ENCODE results near the gene MSI2. TPM values are rescaled to one million over a fixed set of nuclear protein-coding genes. Genes with fewer than 3 reads are reported as not detected.

MSI2 gene
- total and polyA plus RNA-seq, 5 experiments from 2014 or later = 2.5 to 136 (median 4.9) TPM

DNA sequence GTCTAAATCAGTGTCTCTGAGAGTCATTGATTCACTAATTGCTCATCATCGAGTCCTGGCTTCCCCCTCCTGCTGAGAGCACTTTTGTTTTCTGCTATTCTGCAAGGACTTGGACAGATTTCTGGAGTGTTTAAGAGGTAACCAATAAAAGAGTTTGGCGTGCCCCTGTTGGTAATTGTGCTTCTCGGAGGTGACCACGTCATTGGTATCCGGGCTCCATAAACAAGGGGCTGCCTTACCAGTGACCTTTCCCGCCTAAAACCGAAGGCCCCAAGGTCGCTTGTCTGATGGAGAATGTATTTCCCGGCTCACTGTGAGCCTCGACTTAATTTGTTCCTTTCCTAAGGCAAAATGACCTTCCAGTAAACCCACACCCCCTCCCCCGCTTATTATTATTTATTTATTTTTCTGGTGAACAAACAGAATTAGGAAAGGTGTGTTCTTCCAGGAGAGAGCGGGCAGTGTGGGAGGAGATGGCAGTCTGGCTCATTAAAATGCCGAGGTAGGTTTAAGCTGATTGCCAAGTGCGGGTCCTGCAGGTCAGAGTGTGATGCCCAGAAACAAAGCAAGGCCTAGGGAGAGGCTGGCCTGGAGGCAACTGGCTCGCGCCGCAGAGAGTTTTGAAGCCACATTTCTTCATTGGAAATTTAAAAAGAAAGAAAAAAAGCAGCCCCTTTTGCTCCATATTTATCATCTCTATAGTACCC is 30.2 kb downstream of the MSI2 start:
- no peaks in the 10 kb centered on the region for H3K9me3 Mint-ChIP-seq
- peaks cover 0 to 41% (median 0%) of the 10 kb centered on the region in 3 donors for H3K36me3 Mint-ChIP-seq
- H3K27ac Mint-ChIP-seq = peak overlapping the region in 2 of 10 donors; percentile 69 to 86
- H3K4me1 Mint-ChIP-seq = peaks cover 38 to 83% (median 76%) of the 10 kb centered on the region in 4 donors
- no peaks in the 10 kb centered on the region for H3K27me3 Mint-ChIP-seq
- DNase-seq (no peak), ATAC-seq (no peak)
- H3K4me3 Mint-ChIP-seq = peak overlapping the region in 5 of 10 donors; percentile 20 to 72 (median 63)
- POLR2A ChIA-PET = no interaction called here

DNA sequence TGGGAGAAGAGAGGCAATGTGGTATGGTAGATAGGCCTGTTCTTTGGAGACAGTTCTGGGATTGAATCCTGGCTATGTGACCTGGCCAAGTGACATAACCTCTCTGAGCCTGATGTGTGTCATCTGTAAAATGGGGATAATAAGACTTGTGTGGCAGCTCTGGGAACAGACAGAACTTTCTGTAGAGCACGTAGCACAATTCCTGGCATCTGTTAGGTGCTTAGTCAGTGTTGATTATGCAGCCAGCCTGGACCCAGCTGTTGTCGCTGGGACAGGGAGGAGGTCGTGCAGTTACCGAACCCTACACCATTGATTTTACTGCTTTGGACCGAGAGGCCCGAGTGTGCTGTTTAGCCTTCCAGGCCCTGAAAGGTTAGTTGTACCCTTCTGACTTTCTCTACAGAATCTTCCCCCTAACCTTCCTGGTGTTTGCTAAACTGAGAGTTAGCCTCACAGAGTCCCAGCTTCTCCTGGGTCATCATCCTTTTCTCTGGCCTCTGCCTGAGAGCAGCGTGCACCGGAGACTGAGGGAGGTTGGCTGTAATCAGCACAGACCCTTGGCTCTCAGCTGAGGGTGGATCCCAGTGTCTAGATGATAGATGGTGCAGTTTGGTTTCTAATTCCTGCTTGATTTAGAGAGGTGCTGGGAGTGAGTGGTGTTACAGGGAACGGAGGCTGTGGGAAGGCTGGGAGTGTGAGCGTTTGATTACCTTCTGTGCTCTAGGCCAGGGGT is 31.9 kb downstream of the MSI2 start:
- Mint-ChIP-seq H3K27ac (peak overlapping the region in 7 of 10 donors; percentile 13 to 87 (median 49)), H3K27me3 (no peaks in the 10 kb centered on the region), H3K4me1 (peaks cover 35 to 77% (median 71%) of the 10 kb centered on the region in 4 donors), H3K9me3 (no peaks in the 10 kb centered on the region), H3K4me3 (peak overlapping the region in 1 of 10 donors; percentile 6), H3K36me3 (peaks cover 0 to 39% (median 0%) of the 10 kb centered on the region in 3 donors)
- POLR2A ChIA-PET = interaction anchor here (0.6 kb wide), 1 partner anchor 1906 kb away, joined by 5 read pairs; no protein-coding TSS in a partner anchor
- no peak for ATAC-seq
- no peak for DNase-seq

DNA sequence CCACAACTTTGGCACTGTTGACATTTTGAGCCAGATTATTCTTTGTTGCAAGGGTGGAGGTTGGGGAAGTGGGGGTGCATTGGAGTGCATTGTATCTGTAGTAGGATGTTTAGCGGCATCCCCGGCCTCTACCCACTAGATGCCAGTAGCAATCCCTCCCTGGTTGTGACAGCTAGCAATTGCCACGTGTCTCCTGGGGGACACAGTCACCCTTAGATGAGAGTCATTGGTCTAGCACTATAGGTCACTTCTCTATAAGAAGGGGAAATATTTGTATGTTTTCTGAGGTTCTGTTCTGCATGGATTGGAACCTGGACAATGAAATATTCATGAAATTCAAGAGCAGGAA is 32.4 kb downstream of the MSI2 start:
- Mint-ChIP-seq H3K36me3 (peaks cover 0 to 35% (median 0%) of the 10 kb centered on the region in 3 donors), H3K4me1 (peaks cover 30 to 72% (median 65%) of the 10 kb centered on the region in 4 donors), H3K27ac (peak overlapping the region in 5 of 10 donors; percentile 13 to 87 (median 25)), H3K4me3 (peak overlapping the region in 1 of 10 donors; percentile 6), H3K9me3 (no peaks in the 10 kb centered on the region), H3K27me3 (no peaks in the 10 kb centered on the region)
- DNase-seq (no peak), ATAC-seq (no peak)
- POLR2A ChIA-PET = interaction anchor here (0.7 kb wide), 1 partner anchor 559 kb away, joined by 3 read pairs; no protein-coding TSS in a partner anchor

DNA sequence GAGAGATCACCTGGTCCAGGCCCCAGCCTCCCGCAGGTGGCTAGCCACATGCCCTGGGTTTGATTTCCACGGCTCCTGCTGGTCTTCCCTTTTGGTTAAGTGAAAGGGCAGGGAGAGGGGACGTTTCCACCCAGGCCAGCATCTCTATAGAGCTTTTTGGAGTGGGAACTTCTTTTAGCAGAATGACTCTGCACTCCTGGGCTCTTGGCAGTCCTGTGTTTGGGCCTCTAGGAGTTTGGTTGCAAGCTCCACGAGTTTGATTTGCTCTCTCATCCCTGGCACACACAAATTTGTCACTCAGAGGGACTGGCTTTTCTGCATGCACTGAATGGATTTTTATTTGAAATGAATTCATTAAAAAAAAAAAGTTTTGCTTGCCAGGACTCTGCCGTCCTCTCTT is 32.8 kb downstream of the MSI2 start:
- H3K9me3 Mint-ChIP-seq = no peaks in the 10 kb centered on the region
- POLR2A ChIA-PET = interaction anchor here (0.7 kb wide), 1 partner anchor 560 kb away, joined by 3 read pairs; no protein-coding TSS in a partner anchor
- peak overlapping the region in 1 of 10 donors; percentile 22 for H3K27ac Mint-ChIP-seq
- DNase-seq (no peak), ATAC-seq (no peak)
- H3K4me1 Mint-ChIP-seq = peaks cover 34 to 71% (median 66%) of the 10 kb centered on the region in 4 donors
- peaks cover 0 to 38% (median 0%) of the 10 kb centered on the region in 3 donors for H3K36me3 Mint-ChIP-seq
- H3K27me3 Mint-ChIP-seq = no peaks in the 10 kb centered on the region
- H3K4me3 Mint-ChIP-seq = no peak overlapping the region

DNA sequence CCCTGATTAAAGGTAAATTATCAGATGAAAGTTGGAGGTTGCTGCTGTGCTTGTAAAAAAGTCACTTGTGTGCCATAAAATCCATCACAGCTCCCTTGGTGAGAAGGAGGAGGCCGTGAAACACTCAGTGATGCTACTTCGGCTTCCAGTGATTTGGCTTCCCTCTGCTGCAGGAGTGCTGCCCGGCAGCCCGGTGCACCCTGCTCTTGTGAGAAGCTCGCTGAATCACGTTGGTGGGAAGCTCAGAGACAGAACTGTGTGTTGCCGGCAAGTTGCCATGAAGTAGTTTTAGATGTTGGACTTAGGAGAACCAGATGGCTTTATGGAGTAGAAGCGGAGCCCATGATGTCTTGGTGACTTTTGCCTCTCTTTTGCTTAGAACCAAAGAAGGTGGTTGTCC is 33.3 kb downstream of the MSI2 start:
- H3K4me1 Mint-ChIP-seq = peaks cover 36 to 71% (median 66%) of the 10 kb centered on the region in 4 donors
- no peaks in the 10 kb centered on the region for H3K27me3 Mint-ChIP-seq
- POLR2A ChIA-PET = interaction anchor here (0.7 kb wide), 1 partner anchor 560 kb away, joined by 3 read pairs; no protein-coding TSS in a partner anchor
- peak overlapping the region in 7 of 10 donors; percentile 22 to 77 (median 48) for H3K27ac Mint-ChIP-seq
- DNase-seq (no peak), ATAC-seq (no peak)
- H3K36me3 Mint-ChIP-seq = peaks cover 0 to 38% (median 0%) of the 10 kb centered on the region in 3 donors
- no peak overlapping the region for H3K4me3 Mint-ChIP-seq
- no peaks in the 10 kb centered on the region for H3K9me3 Mint-ChIP-seq

DNA sequence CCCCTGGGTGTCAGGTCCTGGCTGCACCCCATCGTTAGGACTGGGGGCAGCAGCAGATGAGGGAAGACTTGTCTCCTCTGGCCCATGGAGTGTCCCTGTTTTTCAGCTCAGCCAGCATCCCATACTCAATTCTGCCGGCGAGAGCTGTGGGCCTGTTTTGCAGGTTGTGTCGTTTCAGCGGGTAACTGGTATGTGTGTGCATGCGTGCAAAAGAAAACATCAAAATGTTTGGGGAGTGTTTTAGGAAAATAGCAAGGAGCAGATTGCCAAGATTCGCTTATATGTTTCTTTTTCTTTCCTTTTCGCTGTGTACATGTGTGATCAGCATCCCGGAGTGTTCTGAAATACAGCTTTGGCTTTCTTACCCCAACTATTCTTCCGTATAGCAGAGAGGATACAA is 34.7 kb downstream of the MSI2 start:
- Mint-ChIP-seq H3K27me3 (no peaks in the 10 kb centered on the region), H3K9me3 (no peaks in the 10 kb centered on the region), H3K36me3 (peaks cover 0 to 34% (median 0%) of the 10 kb centered on the region in 3 donors), H3K4me3 (no peak overlapping the region), H3K4me1 (peaks cover 36 to 71% (median 65%) of the 10 kb centered on the region in 4 donors), H3K27ac (peak overlapping the region in 7 of 10 donors; percentile 3 to 51 (median 12))
- ATAC-seq = no peak
- POLR2A ChIA-PET = no interaction called here
- no peak for DNase-seq

DNA sequence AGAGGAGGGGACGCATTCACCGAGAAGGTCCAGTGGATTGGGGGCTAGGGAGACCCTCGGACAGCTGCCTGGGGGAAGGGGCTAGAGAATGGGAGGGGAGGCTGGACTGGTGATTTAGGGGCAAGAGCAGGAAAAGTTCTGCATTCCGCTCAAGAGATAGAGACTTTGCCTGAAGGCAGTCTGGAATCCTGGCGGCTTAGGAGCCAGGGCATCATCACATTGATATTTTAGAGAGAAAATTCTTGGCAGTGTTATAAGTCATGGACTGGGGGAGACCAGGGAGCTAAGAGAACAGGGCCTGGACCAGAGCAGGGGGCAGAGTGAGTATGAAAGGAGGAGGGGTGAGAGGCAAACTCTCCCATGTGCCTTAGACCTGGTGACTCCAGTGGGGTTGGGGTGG is 35.8 kb downstream of the MSI2 start:
- H3K27me3 Mint-ChIP-seq = no peaks in the 10 kb centered on the region
- no peak overlapping the region for H3K4me3 Mint-ChIP-seq
- peaks cover 35 to 68% (median 60%) of the 10 kb centered on the region in 4 donors for H3K4me1 Mint-ChIP-seq
- H3K27ac Mint-ChIP-seq = peak overlapping the region in 7 of 10 donors; percentile 7 to 74 (median 51)
- no peak for ATAC-seq
- POLR2A ChIA-PET = no interaction called here
- H3K36me3 Mint-ChIP-seq = peaks cover 0 to 30% (median 0%) of the 10 kb centered on the region in 3 donors
- no peak for DNase-seq
- H3K9me3 Mint-ChIP-seq = no peaks in the 10 kb centered on the region

DNA sequence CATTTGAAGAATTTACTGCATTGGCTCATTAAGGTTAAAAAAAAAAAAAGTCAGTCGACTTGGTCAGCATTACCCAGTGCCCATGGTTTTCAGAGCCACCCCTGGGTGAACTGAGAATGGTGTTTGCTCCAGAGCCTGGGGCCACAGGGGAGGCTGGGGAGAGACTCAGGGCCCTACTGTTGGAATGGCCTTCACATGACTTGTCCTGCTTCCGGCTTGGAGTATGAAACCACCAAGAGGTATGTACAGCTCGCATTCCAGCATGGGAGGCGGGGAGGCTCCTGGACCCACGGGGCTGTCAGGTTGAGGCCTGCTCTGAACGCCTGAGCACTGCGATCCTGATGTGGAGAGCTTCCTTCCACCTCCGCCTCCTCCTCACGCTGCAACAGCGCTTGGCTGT is 36.8 kb downstream of the MSI2 start:
- ATAC-seq (no peak), DNase-seq (no peak)
- Mint-ChIP-seq H3K4me3 (no peak overlapping the region), H3K27me3 (no peaks in the 10 kb centered on the region), H3K9me3 (no peaks in the 10 kb centered on the region), H3K4me1 (peaks cover 29 to 58% (median 50%) of the 10 kb centered on the region in 4 donors), H3K36me3 (peaks cover 6 to 32% (median 8%) of the 10 kb centered on the region in 3 donors), H3K27ac (peak overlapping the region in 1 of 10 donors; percentile 56)
- POLR2A ChIA-PET = interaction anchor here (0.6 kb wide), 1 partner anchor 36 kb away, joined by 3 read pairs; no protein-coding TSS in a partner anchor

DNA sequence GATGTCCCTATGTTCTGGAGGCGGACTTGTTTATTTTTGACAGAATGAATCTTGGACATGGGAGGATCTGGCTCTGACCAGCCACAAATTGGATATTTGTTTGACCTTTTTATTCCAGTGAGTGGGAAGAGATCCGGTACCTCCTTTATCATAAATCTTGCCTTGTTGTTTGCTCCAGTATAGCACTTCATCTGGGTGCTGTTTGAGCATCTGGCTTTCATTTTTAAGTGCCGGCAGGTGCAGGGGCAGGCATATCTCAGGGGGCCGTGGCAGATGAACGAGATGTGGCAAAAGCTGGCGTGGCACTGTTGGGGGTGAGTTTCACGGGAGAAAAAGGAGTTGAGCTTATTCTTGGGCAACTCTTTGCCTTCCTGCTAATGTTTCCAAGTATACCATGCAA is 37.8 kb downstream of the MSI2 start:
- DNase-seq (no peak), ATAC-seq (no peak)
- Mint-ChIP-seq H3K4me3 (peak overlapping the region in 3 of 10 donors; percentile 24 to 59 (median 47)), H3K27ac (peak overlapping the region in 9 of 10 donors; percentile 36 to 92 (median 80)), H3K9me3 (peaks cover 0 to 2% (median 0%) of the 10 kb centered on the region in 9 donors), H3K36me3 (peaks cover 6 to 38% (median 18%) of the 10 kb centered on the region in 3 donors), H3K27me3 (no peaks in the 10 kb centered on the region), H3K4me1 (peaks cover 29 to 50% (median 43%) of the 10 kb centered on the region in 4 donors)
- POLR2A ChIA-PET = interaction anchor here (0.5 kb wide), 1 partner anchor 21 kb away, joined by 5 read pairs; no protein-coding TSS in a partner anchor

DNA sequence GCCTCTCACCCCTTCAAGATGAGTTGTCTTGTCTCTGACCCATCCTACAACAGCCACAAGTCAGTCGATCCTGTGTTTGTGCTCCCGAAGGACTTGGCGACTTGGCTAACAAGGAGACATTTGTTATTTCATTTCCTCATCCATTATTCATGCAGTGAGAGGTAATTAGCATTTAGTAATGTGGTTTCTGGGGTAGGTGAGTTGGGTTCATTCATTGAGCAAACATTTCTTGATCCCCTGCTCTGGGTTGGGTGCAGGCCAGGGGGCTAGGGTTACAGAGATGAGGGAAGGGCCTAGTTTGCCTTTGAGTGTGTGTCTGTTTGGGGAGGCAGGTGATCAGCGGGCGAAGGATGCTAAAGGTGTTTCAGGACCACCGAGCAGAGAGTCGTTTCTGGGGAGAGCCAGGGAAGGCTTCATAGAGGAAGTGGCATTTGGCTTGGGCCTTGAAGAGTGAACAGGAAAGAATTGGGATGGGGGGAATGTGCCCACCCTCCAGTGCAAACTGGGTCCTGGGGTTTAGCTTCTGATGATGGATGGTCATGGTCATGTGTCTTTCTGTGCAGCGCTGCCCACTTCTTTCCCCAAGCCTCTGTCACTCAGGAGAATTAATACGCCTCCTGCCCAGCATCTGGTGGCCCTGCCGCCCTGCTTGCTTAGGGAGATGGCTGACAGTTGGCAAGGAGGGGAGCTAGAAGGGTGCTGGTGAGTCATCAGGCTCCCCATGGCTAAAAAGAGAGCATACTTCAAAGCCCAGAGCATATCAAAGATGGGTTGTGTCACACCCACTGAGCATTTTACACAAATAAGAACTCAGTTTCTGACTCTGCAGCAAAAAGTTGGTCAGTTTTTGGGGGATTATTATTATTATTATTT is 38.5 kb downstream of the MSI2 start:
- DNase-seq (peak in 9 of 10 donors; percentile 9 to 80 (median 39)), ATAC-seq (peak; percentile 99)
- Mint-ChIP-seq H3K4me3 (peak overlapping the region in 8 of 10 donors; percentile 17 to 79 (median 62)), H3K4me1 (peaks cover 28 to 43% (median 38%) of the 10 kb centered on the region in 4 donors), H3K27me3 (no peaks in the 10 kb centered on the region), H3K36me3 (peaks cover 6 to 36% (median 22%) of the 10 kb centered on the region in 3 donors), H3K9me3 (peaks cover 0 to 2% (median 0%) of the 10 kb centered on the region in 9 donors), H3K27ac (peak overlapping the region; percentile 53 to 92 (median 79))
- POLR2A ChIA-PET = interaction anchor here (0.6 to 1.2 kb wide), 3 partner anchors 10 to 38 kb away, joined by 4 to 8 read pairs (median 5); partner anchors contain the start of gene MSI2

DNA sequence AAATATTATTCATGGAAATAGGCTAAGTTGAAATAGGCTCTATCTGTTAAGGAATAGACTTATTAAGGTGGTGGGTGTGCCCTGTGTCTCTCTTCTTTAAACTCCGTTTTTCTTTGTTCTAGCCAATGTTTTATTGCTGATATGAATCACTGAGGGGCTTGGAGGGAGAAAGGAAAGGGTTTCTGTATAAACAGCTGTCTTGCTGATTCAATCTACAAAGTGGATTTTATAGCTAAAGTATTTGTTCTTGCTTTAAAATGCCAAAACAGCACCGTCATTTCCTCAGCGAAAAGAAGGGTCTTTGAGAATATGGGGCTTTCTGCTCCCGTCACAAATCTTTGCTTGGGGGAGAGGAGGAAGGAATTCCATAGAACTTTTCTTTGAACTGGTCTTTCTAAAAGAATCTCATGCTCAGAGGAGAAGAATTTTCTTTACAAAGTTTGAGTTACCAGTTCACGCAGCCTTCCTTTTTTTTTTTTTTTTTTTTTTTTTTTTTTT is 39.3 kb downstream of the MSI2 start:
- peaks cover 10 to 42% (median 27%) of the 10 kb centered on the region in 3 donors for H3K36me3 Mint-ChIP-seq
- H3K4me3 Mint-ChIP-seq = peak overlapping the region in 8 of 10 donors; percentile 1 to 79 (median 52)
- POLR2A ChIA-PET = interaction anchor here (0.6 to 1.2 kb wide), 3 partner anchors 10 to 39 kb away, joined by 4 to 8 read pairs (median 5); partner anchors contain the start of gene MSI2
- peak in 2 of 10 donors; percentile 7 to 8 for DNase-seq
- peaks cover 31 to 45% (median 39%) of the 10 kb centered on the region in 4 donors for H3K4me1 Mint-ChIP-seq
- ATAC-seq = peak; percentile 48 to 66
- H3K27ac Mint-ChIP-seq = peak overlapping the region in 9 of 10 donors; percentile 13 to 92 (median 80)
- no peaks in the 10 kb centered on the region for H3K27me3 Mint-ChIP-seq
- H3K9me3 Mint-ChIP-seq = peaks cover 0 to 2% (median 0%) of the 10 kb centered on the region in 9 donors
